HG03442 (cell line): Measurements from ENCODE around the gene PRICKLE3.

Experiments
- ATAC-seq: cut with Tn5 transposase; IDR thresholded peaks from one replicate; pipeline ENCODE4 v1.9.1; 2021; ENCODE audit warnings: mild to moderate bottlenecking, moderate library complexity; ENCODE audit not compliant: unreplicated experiment

The PRICKLE3 gene

GRCh38 chrX:49209434-49210251 lies 23.5 kb upstream of the PRICKLE3 start:
- ATAC-seq: no peak

DNA sequence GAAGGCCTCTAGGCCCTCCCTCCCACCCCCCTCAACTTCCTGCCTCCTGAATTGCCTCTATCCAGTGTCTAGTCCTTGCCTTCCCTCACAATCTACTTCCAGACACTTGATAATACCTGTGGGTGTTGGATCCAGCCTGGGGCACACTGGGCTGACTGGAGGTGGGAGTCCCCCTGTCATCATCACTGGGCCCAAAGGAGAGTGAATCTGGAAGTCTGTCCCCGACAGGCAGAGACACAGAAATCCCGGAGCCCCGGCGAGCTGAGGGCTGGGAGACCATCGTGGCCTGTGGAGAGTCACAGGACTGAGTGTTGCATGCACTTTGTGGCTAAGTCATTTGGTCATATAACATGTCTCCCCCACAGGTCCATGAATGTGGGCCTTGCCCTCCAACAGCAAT lies 22.2 kb upstream of the PRICKLE3 start:
- ATAC-seq: no peak

GRCh38 chrX:49206543-49206942 lies 20.4 kb upstream of the PRICKLE3 start:
- no peak for ATAC-seq

DNA sequence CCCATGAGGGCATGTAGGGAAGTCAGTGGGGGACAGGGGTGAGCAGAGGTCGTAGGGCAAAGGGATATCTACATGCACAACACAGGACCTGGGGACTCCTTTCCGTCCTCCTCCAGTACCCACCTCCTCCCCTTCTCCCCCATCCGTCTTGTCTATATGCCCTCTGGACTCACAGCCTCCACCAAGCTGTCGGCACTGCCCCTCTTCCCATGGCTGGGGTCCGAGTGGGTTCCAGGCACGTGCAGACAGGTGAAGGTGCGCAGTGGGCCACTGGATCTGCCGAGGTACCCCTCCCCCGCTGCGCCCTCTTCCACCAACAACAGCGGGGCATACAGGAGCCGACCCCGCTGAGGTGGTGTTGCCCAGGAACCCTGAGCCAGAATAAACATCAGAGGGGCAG lies 19.3 kb upstream of the PRICKLE3 start:
- no peak for ATAC-seq

DNA sequence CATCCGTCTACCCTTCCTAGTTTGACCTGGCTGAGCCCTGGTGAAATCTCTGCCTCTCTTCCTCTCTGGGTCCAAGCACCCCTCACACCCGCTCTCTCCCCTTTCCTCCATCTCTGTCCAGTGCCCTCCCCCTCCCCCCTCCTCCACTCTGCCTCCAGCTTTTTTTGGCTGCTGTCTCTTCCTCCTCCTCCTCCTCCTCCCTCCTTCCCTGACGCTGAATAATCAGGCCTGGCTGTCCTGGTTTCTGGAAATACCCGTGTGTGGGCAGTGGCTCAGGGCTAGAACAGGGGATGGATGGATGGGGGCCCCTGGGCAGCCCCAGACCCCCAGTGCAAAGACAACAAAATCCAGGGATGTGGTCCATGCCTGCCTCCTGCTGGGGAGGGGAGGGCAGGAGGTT lies 18.5 kb upstream of the PRICKLE3 start:
- ATAC-seq: no peak

- ATAC-seq: no peak
Observed at GRCh38 chrX:49204017-49204416, 17.8 kb upstream of the PRICKLE3 start.

DNA sequence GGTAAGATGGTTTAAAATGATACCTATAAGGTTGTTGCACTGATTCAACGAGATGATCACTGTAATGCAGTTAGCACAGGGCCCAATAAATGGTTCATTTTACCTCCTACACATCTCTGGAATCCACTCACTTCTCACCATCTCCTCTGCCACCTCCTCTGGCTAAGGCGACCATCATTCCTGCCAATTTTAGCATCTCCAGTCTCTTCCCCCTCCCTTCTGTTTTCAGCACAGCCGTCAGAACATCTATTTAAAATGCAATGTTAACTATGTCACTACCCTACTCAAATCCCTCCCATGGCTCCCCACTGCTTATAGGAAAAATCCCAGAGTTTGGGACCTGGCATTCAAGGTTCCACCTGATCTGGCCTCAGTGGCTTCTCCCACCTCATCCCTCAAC lies 17.4 kb upstream of the PRICKLE3 start:
- no peak for ATAC-seq

GRCh38 chrX:49202022-49202421 lies 15.8 kb upstream of the PRICKLE3 start:
- no peak for ATAC-seq

DNA sequence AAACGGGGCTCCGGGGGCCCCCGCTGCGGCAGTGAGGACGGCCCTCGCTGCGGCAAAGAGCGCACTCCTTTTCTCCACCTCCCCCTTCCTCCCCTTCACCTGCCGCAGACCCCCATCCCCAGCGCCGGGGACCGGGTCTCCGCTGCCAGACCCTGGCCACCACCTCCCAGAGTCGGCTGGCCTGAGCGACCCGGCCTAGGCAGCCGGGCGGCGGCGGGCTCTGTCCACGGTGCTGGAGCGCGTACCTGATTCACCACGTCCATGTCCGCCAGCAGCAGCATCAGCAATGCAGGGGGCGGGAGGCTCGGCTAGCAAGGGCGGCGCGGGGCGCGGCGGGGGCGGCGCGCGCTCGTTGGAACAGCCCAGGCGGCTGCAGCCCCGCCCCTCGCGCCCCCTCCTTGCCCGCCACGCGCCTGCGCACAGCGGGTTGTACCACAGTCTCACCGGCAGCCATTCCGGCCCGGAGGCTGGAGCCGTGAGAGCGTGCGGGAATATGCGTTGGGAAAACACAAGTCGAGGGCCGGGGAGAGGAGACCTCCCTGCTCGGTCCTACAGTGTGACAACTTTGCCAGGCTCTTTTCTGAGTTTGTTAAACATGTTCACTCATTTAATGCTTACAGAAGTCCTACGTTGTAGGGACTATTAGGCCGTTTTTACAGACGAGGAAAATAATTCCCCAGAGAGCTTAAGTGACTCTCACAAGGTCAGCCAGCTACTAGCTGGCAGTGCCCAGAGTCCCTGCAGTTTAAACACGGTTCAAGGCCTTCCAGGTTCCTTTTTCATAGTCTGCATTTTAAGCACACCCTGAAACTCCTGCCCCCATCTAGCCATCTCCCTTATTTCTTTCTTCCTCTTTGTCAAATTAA lies 14.0 kb upstream of the PRICKLE3 start, which contains the start of gene SYP:
SYP (minus strand) TSS at position 288 of the 866 bp plus-strand sequence; CDS start at position 281, 7 bp downstream.
- peak; percentile 98 for ATAC-seq

GRCh38 chrX:49199315-49199595 lies 13.1 kb upstream of the PRICKLE3 start:
- ATAC-seq: no peak

- no peak for ATAC-seq
Observed at GRCh38 chrX:49198540-49199314, 12.6 kb upstream of the PRICKLE3 start.

DNA sequence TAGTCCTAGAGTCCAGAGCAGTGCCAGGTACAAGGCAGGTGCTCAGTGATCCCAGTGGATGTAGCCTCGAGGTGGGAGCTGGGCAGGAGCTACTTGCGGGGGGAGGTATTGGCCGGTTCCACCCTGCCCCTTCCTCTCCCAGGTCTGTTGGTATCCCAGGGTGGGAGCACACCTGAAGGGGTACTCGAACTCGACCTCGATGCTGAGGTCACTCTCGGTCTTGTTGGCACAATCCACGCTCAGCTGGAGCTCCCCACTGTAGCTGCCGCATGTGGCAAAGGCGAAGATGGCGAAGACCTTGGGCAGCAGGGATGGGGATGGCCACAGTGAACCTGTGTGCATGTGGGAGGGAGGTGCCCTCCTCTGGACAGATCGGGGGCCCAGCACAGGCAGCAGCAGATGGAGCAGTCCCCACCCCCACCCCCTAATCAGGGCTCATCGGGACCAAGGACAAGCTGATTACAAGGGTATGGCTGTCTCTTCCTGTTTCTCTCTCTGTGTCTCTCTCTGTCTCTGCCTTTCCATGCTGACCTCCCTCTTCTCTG lies 11.4 kb upstream of the PRICKLE3 start:
- ATAC-seq: no peak

DNA sequence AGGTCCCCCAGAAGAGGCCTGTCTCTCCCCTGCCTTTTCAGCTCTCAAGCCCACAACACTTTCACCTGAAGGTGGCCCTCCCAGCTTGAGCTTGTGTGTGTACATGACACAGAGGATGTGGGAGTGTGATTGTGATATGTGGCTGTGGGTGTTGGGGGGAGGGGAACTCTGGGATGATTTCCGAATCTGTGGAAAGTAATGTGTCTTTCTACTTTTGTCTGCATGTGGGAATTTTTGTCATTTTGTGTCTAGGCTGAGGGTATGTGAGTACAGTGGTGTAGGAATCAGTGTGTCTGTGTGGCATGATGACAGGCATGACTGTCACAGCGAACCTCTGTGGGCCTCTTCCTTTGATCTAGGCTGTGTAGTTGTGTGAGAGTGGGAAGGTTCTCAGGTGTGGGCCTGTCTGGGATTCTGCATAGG lies 7.4 kb upstream of the PRICKLE3 start:
- no peak for ATAC-seq

DNA sequence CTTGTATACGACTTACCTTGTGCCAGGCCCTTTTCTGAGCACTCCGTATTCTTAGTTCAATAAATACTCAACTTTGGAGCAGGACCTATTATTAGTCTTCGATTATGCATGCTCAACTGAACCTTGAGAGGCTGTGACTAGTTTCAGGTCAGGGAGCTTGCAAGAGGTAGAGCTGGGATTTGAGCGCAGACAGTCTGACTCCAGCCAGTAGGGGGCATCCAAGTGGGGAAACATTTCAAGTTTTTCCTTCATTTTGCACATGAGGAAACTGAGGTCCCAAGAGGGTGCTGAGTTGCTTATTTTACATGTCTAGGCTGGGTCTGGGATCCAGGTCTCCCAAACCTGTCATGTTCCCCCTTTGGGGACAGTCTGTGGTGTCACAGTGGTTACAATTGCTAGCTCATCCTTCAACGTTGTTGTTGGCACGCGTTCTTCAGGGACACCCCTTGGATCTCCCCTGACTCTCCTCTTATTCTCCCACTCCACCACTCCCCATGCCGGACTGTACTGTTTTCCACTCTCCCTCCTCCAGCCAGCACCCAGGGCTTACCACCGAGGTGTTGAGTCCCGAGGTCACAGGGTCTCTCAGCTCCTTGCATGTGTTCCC lies 6.7 kb upstream of the PRICKLE3 start:
- ATAC-seq: no peak

GRCh38 chrX:49191574-49192011 lies 5.4 kb upstream of the PRICKLE3 start:
- peak; percentile 5 for ATAC-seq

GRCh38 chrX:49190821-49191573 lies 4.8 kb upstream of the PRICKLE3 start:
- peak; percentile 85 for ATAC-seq

DNA sequence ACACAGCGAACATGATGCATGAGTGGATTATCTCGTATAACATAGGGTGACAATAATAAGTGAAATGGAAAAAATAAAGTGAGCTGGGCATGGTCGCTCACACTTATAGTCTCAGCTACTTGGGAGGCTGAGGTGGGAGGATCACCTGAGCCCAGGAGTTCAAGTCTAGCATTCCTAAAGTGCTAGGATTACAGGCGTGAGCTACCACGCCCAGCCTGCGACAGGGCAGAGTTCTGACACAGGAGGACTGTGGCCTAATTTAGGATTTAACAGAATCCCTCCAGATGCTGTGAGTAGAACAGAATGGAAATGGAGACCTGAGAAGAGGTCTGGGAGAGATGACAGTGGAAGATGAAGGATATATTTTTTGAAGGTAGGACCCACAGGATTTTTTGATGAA lies 3.4 kb upstream of the PRICKLE3 start:
- ATAC-seq: no peak

DNA sequence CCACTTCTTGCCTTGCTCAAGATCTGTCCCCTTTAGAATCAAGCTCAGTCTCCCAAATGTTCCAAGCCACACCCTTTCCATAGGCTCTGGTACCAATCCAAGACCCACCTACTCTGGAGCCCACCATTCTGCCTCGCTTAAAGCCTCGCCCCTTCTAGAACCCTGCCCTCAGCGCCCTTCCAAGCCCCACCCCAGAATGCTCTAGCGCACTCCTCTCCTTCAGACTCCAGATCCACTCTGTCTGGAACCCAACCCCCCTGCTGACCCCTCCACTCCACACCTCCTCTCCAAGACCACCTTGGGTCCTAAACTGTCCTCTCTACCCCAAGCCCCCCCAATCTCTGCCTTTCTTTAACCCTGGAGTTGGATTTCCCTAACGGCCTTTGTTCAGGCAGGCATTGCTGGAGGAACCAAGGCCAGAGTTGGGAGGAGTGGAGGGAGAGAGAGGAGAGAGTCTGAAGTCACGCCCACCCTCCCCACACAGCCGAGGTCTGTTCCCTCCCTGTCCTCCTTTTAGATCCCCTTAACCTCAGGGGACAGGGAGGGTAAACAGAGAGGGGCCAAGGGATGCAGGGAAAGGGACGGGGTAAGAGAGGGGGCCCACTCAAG lies 2.4 kb upstream of the PRICKLE3 start:
- no peak for ATAC-seq

GRCh38 chrX:49187526-49187925 lies 1.4 kb upstream of the PRICKLE3 start:
- ATAC-seq: no peak

- ATAC-seq: no peak
Observed at GRCh38 chrX:49187028-49187394, 838 bp upstream of the PRICKLE3 start.
